Panc1 (cell line): ENCODE results near the gene CRB2. TPM values are rescaled to one million over a fixed set of nuclear protein-coding genes. Genes with fewer than 3 reads are reported as not detected.

Experiments
- ATAC-seq: fragments of 200-7000 bp; cut with Tn5 transposase; 2 replicates; pipeline ENCODE4 v1.9.1; 2020; ENCODE audit warnings: mild to moderate bottlenecking, moderate library complexity
- BruUV-seq: library from RNA; stranded (reverse); fragments of 400-500 nt; replicated peaks from 2 replicates; lab custom pipeline; 2021; lab: Mats Ljungman, UMichigan
- CTCF ChIA-PET: fragments of 300-600 bp; sonication (Branson Sonifier 250); formaldehyde crosslinking; loops from one replicate; lab custom pipeline; 2022; ENCODE audit warnings: antibody characterized with exemption; lab: Charles Lee
- POLR2A ChIA-PET: fragments of 300-600 bp; sonication (Branson Sonifier 250); formaldehyde crosslinking; loops from one replicate; lab custom pipeline; 2022; ENCODE audit warnings: antibody characterized with exemption; lab: Charles Lee
- DNase-seq: peaks from one replicate; pipeline ENCODE4 v3.0.0-alpha.2; 2010; ENCODE audit warnings: low read depth, low spot score
- H3K27ac ChIP-seq: 2 replicates; pipeline ENCODE4 v1.5.1; 2011; ENCODE audit warnings: mild to moderate bottlenecking, low read length, inconsistent platforms
- H3K27me3 ChIP-seq: fragments of 200-500 bp; sonication (Bioruptor generic); 2 replicates; pipeline ENCODE4 v1.6.0; 2014; ENCODE audit warnings: low read length, inconsistent platforms; ENCODE audit not compliant: control insufficient read depth, insufficient read depth
- H3K36me3 ChIP-seq: fragments of 200-500 bp; sonication (Bioruptor generic); 2 replicates; pipeline ENCODE4 v1.5.1; 2014; ENCODE audit warnings: inconsistent platforms, mild to moderate bottlenecking, low read length, moderate library complexity; ENCODE audit not compliant: control insufficient read depth, insufficient read depth
- H3K4me1 ChIP-seq: 2 replicates; pipeline ENCODE4 v1.5.1; 2011; ENCODE audit warnings: inconsistent platforms, mild to moderate bottlenecking, low read length, moderate library complexity; ENCODE audit not compliant: control insufficient read depth, insufficient read depth
- H3K4me3 ChIP-seq, 2 experiments: 2 replicates each; pipeline ENCODE4 v1.5.1; 2011 to 2012; ENCODE audit warnings: low read depth in 2 of 2, low read length in 2 of 2, mild to moderate bottlenecking in 2 of 2, inconsistent platforms in 1 of 2, moderate library complexity in 1 of 2
- H3K9me3 ChIP-seq: fragments of 200-500 bp; sonication (Bioruptor generic); 2 replicates; pipeline ENCODE4 v1.5.1; 2014; ENCODE audit warnings: low read depth, mild to moderate bottlenecking, inconsistent platforms, low read length, moderate library complexity; ENCODE audit not compliant: control insufficient read depth, insufficient read depth
- CTCF ChIP-seq: fragments of 450-650 bp; IDR thresholded peaks from 2 replicates; pipeline ENCODE4 v1.5.1; 2017; ENCODE audit warnings: mild to moderate bottlenecking
- POLR2AphosphoS5 ChIP-seq: IDR thresholded peaks from 2 replicates; pipeline ENCODE4 v1.6.1; 2012; ENCODE audit warnings: mild to moderate bottlenecking, low read depth, low read length, moderate library complexity
- SIN3A ChIP-seq: IDR thresholded peaks from 2 replicates; pipeline ENCODE4 v1.6.1; 2012; ENCODE audit warnings: low read depth, mild to moderate bottlenecking, low read length, moderate library complexity, borderline replicate concordance; ENCODE audit not compliant: insufficient read depth
- TCF7L2 ChIP-seq: IDR thresholded peaks from 2 replicates; pipeline ENCODE4 v1.6.1; 2011; ENCODE audit warnings: mild to moderate bottlenecking, low read depth, low read length, inconsistent platforms
- in situ Hi-C: cut with HindIII; loops from 2 replicates; pipeline ENCODE4 v1.10.0; 2016; ENCODE audit warnings: low sequenced_read_pairs, low pct_unique_long_range_greater_than_20kb
- intact Hi-C: fragments of 100-400 bp; cut with micrococcal nuclease; formaldehyde crosslinking; loops from one replicate; pipeline ENCODE4 v1.10.0; 2022; ENCODE audit not compliant: unreplicated experiment
- total RNA-seq: library from RNA; stranded (reverse); gene quantifications from one replicate; pipeline ENCODE4 v1.2.1, GENCODE V29; 2021; ENCODE audit not compliant: unreplicated experiment
- TF ChIP-seq, protein P1 (sequence below), 2 experiments: IDR thresholded peaks; 2 replicates each; pipeline ENCODE4 v1.6.1; 2011 to 2012; ENCODE audit warnings: low read depth in 2 of 2, control low read depth in 1 of 2, low read length in 1 of 2, mild to moderate bottlenecking in 1 of 2, moderate library complexity in 1 of 2; ENCODE audit not compliant: insufficient read depth in 1 of 2

Gene CRB2
- total RNA-seq, 1 experiment from 2014 or later, result 0.05 TPM

DNA sequence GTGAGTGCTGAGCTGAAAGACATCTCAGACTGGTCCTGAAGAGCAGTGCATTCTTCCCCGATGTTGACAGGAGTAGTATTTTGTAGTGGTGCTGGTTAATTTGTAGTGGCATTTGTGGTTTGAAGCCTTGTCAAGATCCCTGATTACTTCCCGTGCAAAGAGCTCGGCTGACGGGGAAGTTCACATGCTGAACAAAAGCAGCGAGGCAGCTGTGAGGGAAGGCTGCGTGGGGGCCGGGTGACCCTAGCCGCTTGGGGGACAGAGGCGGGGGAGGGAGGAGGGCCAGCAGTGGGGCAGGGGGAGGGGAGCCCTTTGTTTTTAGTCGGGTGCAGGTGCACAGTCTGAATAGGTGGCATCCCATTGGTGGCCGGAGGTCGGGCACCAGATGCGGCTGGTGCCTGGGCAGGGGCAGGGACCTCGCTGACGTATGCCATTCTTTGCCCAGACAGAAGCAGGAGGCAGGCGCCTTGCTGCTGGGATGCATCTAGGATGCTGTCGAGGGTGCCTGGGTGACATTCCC is 64.7 kb downstream of the CRB2 start:
- ChIA-PET CTCF (interaction anchor here (0.6 kb wide), 1 partner anchor 65 kb away, joined by 3 read pairs; no protein-coding TSS in a partner anchor), POLR2A (no interaction called here)
- no peak overlapping the region for H3K4me3 ChIP-seq
- DNase-seq, result no peak
- H3K9me3 ChIP-seq, result no peaks in the 10 kb centered on the region
- no peaks in the 10 kb centered on the region for H3K36me3 ChIP-seq
- no peak for TF ChIP-seq SIN3A
- TF ChIP-seq TCF7L2, result no peak
- TF ChIP-seq, protein P1, sequence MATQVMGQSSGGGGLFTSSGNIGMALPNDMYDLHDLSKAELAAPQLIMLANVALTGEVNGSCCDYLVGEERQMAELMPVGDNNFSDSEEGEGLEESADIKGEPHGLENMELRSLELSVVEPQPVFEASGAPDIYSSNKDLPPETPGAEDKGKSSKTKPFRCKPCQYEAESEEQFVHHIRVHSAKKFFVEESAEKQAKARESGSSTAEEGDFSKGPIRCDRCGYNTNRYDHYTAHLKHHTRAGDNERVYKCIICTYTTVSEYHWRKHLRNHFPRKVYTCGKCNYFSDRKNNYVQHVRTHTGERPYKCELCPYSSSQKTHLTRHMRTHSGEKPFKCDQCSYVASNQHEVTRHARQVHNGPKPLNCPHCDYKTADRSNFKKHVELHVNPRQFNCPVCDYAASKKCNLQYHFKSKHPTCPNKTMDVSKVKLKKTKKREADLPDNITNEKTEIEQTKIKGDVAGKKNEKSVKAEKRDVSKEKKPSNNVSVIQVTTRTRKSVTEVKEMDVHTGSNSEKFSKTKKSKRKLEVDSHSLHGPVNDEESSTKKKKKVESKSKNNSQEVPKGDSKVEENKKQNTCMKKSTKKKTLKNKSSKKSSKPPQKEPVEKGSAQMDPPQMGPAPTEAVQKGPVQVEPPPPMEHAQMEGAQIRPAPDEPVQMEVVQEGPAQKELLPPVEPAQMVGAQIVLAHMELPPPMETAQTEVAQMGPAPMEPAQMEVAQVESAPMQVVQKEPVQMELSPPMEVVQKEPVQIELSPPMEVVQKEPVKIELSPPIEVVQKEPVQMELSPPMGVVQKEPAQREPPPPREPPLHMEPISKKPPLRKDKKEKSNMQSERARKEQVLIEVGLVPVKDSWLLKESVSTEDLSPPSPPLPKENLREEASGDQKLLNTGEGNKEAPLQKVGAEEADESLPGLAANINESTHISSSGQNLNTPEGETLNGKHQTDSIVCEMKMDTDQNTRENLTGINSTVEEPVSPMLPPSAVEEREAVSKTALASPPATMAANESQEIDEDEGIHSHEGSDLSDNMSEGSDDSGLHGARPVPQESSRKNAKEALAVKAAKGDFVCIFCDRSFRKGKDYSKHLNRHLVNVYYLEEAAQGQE (IDR thresholded peaks at IDR 0.05; ENCODE audit: insufficient read depth in 1 of 2, low read depth in 2 of 2, low read length in 1 of 2), result no peak
- TF ChIP-seq POLR2AphosphoS5, result no peak
- TF ChIP-seq CTCF, result no peak
- no peaks in the 10 kb centered on the region for H3K4me1 ChIP-seq
- no peak for ATAC-seq
- intact Hi-C loops, result no loop called here
- H3K27me3 ChIP-seq, result no peaks in the 10 kb centered on the region
- in situ Hi-C loops, result no loop called here
- no peak overlapping the region for H3K27ac ChIP-seq
- no TSS peak for BruUV-seq

GRCh38 chr9:123421186-123421585 is 65.2 kb downstream of the CRB2 start:
- H3K27ac ChIP-seq, result no peak overlapping the region
- intact Hi-C loops, result no loop called here
- DNase-seq (no peak), ATAC-seq (no peak)
- H3K4me3 ChIP-seq, result no peak overlapping the region
- no peaks in the 10 kb centered on the region for H3K4me1 ChIP-seq
- BruUV-seq, result no TSS peak
- H3K36me3 ChIP-seq, result no peaks in the 10 kb centered on the region
- no peaks in the 10 kb centered on the region for H3K9me3 ChIP-seq
- CTCF ChIA-PET, result no interaction called here
- in situ Hi-C loops, result no loop called here
- TF ChIP-seq SIN3A (no peak), TCF7L2 (no peak)
- no peaks in the 10 kb centered on the region for H3K27me3 ChIP-seq
- POLR2A ChIA-PET, result no interaction called here

DNA sequence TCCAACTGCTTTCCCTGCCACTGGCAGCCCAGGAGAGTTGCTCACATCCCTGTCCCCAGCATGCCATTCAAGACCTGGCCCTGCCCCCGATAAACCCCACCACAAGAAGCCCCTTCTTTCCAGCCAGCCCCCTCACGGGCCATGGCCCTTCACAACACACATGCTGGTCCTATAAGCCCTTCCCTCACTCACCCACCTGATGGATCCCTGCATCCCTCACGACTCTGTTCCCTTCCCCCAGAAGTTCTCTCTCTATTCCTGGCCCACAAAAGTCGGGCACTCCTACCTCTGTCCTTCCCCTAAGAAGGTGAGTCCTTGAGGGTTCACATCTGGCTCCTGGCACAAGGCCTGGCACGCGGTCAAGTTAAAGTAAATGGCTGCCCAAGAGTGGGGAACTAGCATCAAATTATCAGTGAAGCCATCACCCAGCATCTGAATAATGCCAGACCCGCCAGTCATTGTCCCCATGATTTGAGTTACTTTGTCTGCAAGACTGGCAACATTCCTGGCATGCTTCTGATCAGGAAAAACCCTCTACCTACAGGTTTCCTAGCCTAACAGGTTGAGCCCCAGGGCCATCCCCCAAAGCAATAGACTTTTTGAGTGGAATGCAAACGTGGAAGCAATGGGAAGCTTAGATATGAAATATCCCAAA is 65.9 kb downstream of the CRB2 start:
- TF ChIP-seq TCF7L2, result no peak
- TF ChIP-seq, protein P1 (IDR thresholded peaks at IDR 0.05; ENCODE audit: insufficient read depth in 1 of 2, low read depth in 2 of 2, low read length in 1 of 2), result no peak
- no peak for TF ChIP-seq POLR2AphosphoS5
- TF ChIP-seq SIN3A, result no peak
- no peak for TF ChIP-seq CTCF
- Histone ChIP-seq H3K27me3 (no peaks in the 10 kb centered on the region), H3K4me1 (no peaks in the 10 kb centered on the region), H3K36me3 (no peaks in the 10 kb centered on the region), H3K9me3 (no peaks in the 10 kb centered on the region), H3K27ac (no peak overlapping the region), H3K4me3 (no peak overlapping the region)
- in situ Hi-C loops (no loop called here), intact Hi-C loops (no loop called here)
- CTCF ChIA-PET, result no interaction called here
- POLR2A ChIA-PET, result no interaction called here
- DNase-seq, result no peak
- no TSS peak for BruUV-seq
- ATAC-seq, result no peak
